ENCODE results near the gene INA.

DNA sequence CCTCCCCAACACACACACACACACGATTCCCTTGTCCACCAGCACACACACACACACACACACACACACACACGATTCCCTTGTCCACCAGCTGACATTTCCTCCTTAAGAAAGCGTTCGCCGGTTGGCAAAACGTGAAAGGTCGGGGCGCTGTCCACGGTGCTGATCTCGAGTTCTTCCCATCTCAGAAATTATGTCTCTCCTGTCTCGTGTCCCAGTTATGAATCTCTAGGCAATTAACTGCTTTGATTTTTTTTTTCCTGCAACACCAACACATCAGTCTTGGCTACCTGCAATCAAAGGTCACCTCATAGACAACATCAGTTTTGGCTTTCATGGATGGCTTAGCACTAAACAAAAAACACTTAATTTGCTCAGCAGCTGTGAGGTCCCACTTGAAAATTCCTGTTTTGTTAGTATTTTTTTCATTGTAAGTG is 1.9 kb downstream of the INA start:
- TF ChIP-seq MAX (IDR thresholded peaks at IDR 0.05) (0 out of 2 replicates have a peak, but pooled peaks have one; percentile 54), REST (IDR thresholded peaks at IDR 0.05; ENCODE audit: low read depth) (peak; percentile 99)

All from Ishikawa (cell line).